ENCODE measurements around the gene MYF6. TPM values are rescaled to one million over a fixed set of nuclear protein-coding genes. Genes with fewer than 3 reads are reported as not detected.

MYF6 gene
- total and polyA plus RNA-seq, 3 experiments from 2014 or later: not detected

DNA sequence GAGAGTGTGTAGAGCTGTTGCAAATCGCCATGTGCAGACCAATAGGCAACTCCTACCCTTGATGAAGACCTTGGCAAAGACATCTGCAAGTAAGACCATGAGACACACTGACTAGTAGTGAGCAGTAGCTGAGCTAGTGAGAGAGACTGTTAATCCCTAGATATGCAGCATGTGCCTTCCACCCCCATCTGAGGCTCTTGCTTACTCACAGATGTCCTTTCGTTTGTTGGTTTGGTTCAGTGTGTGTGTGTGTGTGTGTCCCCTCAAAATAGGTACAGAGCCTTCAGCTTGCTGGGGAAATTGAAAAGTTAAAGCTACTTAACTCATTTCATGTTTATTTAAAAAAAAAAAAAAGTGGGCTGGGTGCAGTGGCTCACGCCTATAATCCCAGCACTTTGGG, 46.8 kb downstream of the MYF6 start:
- Histone ChIP-seq H3K27me3 (ENCODE audit: insufficient read depth, low read length, poor library complexity, severe bottlenecking) (no peaks in the 10 kb centered on the region), H3K9me3 (ENCODE audit: low read length) (no peaks in the 10 kb centered on the region), H3K36me3 (ENCODE audit: insufficient read depth, low read length) (no peaks in the 10 kb centered on the region), H3K4me3 (ENCODE audit: low read length) (no peak overlapping the region), H3K4me1 (ENCODE audit: insufficient read depth, low read length) (no peaks in the 10 kb centered on the region), H3K27ac (ENCODE audit: low read depth, low read length) (no peak overlapping the region)
- DNase-seq: no peak
- peaks cover 0 to 10% (median 6%) of the 10 kb centered on the region in 5 donors for H3K9me3 Mint-ChIP-seq
- no peaks in the 10 kb centered on the region for H3K36me3 Mint-ChIP-seq
- H3K27me3 Mint-ChIP-seq: no peaks in the 10 kb centered on the region
- ChIA-PET CTCF (no interaction called here), POLR2A (no interaction called here)
- no peak overlapping the region for H3K27ac Mint-ChIP-seq
- no peaks in the 10 kb centered on the region for H3K4me1 Mint-ChIP-seq
- H3K4me3 Mint-ChIP-seq: no peak overlapping the region

DNA sequence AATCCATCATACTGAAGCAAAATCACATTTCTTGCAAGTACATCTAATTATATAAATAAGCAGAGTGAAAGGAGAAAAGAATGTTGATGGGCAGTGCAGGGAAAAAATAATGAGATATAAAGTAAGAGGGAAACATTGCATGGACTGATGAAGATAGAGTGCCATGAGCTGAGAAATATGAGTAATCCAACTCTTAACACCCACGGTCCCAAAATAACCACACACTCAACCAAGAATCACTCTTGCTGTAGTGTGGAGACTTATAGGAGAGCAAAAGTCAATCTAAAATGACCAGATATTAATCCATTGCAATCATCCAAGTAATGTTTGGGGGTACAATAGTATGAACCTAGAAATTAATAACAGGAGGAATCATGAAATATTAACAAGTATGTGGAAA, 49.4 kb downstream of the MYF6 start:
- no peak overlapping the region for H3K27ac ChIP-seq (ENCODE audit: low read depth, low read length)
- H3K4me1 ChIP-seq (ENCODE audit: insufficient read depth, low read length): no peaks in the 10 kb centered on the region
- no peaks in the 10 kb centered on the region for H3K4me1 Mint-ChIP-seq
- H3K4me3 ChIP-seq (ENCODE audit: low read length): no peak overlapping the region
- H3K4me3 Mint-ChIP-seq: no peak overlapping the region
- H3K27ac Mint-ChIP-seq: no peak overlapping the region
- H3K36me3 Mint-ChIP-seq: no peaks in the 10 kb centered on the region
- CTCF ChIA-PET: no interaction called here
- H3K9me3 Mint-ChIP-seq: peaks cover 4 to 12% (median 9%) of the 10 kb centered on the region in 5 donors
- H3K27me3 Mint-ChIP-seq: no peaks in the 10 kb centered on the region
- POLR2A ChIA-PET: no interaction called here
- no peaks in the 10 kb centered on the region for H3K36me3 ChIP-seq (ENCODE audit: insufficient read depth, low read length)
- no peaks in the 10 kb centered on the region for H3K27me3 ChIP-seq (ENCODE audit: insufficient read depth, low read length, poor library complexity, severe bottlenecking)
- H3K9me3 ChIP-seq (ENCODE audit: low read length): no peaks in the 10 kb centered on the region
- DNase-seq: no peak

Other genes starting within 250 kb of the MYF6 start
- not detected for gene MYF5, start 9.3 kb downstream of the MYF6 start, total RNA-seq
- not detected for gene MYF5, start 9.3 kb downstream of the MYF6 start, polyA plus RNA-seq
- gene LIN7A, start 230.3 kb downstream of the MYF6 start, total RNA-seq: not detected
- not detected for gene LIN7A, start 230.3 kb downstream of the MYF6 start, polyA plus RNA-seq

Data from CD8-positive, alpha-beta memory T cell (primary cell).